CD4-positive, alpha-beta T cell treated with Interleukin-4 for 1 hour (primary cell): ENCODE data around the gene CSN1S1.
A peak's percentile ranks its signal among the peaks of the same experiment; 100 is the strongest.
"Not testable (repeated sequence)": the region's sequence is repeated elsewhere in the genome, so short reads cannot be mapped to it uniquely, and the experiment has no call there.

Experiments used
- DNase-seq, 2 donors: peaks; one replicate each; pipeline ENCODE4 v3.0.0-alpha.2; 2020 to 2022

CSN1S1 gene, protein sequence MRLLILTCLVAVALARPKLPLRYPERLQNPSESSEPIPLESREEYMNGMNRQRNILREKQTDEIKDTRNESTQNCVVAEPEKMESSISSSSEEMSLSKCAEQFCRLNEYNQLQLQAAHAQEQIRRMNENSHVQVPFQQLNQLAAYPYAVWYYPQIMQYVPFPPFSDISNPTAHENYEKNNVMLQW

DNA sequence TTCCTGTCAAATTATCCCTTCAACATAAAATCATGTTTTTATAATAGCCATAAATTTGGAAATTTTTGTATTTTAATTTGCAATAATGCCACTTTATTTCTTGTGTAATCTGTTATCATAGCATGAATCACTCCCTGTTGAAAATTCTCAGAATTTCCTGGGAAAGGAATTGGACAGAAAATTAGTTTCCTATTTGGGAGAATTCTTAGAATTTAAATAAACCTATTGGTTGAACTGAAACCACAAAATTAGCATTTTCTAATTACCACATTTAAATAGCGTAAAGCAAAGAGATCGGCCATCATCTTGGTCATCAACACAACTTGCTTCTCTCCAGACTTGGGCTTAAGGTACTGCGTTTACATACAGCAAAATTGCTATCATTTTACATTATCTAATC is at the start of gene CSN1S1:
TSS of gene CSN1S1 (plus strand) at position 301 of the 400 bp plus-strand sequence. CDS start 1,488 bp downstream, outside the sequence.
- DNase-seq = no peak

DNA sequence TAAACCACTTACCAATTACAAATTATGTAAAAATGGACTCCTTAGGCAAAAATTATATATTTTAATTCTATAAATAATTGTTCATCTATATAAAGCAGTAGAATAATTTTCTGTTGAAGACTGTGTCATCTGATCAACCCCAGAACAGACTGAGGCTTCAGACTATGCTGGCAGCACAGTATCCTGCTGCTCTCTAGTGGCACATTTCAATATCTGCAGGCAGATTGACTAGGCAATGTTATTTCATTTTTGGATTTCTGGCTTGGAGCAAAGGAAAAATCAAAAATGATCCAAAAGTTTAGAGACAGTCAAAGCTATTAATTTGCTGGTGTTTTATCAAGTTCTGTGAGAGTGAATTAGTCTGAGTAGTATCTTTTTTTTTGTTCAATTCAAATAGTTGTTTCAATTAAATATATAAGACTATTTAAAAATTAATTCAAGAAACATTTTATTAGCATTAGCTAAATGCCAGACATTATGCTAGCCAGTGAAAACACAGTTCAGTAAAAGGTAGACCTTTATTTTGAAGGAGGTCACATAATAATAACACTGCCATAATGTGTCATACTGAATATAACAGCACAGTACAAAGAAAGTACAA is 49.6 kb upstream of the CSN1S1 start:
- peak; percentile 23 to 35 for DNase-seq

DNA sequence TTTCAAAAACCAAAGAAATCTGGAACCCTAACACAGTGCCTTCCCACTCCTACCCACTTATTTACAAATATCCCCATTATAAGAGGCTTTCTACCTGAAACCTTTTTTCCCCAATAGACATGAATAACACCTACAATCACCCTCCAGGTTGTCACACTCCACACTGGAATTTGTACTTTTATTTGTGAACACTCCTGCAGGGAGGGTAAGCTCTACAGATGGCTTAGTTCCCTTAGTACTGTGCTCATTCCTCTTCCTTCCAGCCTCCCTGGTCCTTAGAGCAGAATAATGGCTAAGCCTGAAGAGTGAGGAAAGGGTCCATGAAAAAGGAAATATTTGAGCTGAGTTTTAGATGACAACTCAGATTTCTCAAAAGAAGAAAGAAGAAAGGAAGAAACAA is 48.7 kb upstream of the CSN1S1 start:
- no peak for DNase-seq

DNA sequence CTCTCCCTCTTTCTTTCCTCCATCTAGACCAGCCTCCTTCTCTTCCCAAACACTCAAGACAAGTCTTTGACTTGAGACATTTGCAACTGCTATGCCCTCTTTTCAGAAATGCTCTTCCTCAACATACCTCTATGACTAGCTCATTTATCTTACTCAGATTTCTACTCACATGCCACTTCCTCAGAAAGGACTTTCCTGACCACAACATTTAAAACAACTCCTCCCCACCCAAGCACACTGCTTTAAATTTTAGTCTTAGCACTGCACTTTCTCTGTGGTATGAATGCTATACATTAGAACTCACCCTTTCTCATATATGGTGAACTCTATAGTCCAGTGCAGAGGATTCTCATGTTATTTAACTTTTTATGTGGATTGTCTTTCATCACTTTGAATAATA is 42.5 kb upstream of the CSN1S1 start:
- DNase-seq = no peak

DNA sequence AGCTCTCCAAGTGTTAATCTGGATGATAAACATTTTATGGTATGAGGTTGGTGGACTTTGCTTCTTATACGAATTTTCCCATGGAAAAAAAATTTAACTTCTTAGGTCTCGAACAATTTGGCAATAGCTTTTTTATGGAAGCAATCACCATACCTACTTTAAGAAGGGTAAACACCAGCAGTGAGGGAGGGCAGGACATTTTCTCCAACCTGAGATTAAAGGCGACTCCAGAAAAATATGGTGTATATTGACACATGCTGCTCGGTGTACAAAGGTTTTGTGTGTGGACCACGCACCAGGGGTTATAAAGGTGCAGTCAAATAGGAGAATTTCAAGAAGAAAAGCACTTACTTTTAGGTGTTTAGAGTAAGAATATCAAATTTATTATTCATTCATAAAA is 36.7 kb upstream of the CSN1S1 start:
- DNase-seq = no peak

DNA sequence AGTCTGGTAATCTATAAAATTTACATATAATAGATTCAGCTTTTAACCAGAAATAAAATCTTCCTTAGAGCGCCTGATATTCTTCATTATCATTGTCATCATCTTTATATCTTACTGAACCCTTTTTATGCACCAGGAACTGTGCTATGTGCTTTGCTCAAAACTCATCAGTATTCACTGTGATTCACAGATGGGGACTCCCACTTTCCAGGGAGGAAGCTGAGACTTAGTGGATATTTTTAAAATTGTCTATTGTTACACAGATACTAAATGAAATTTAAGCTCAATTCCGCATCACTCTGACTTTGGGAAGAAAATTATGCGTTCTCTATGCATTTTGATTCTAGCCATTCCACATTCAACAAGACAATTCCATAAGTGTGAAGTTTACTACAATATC is 36.1 kb upstream of the CSN1S1 start:
- DNase-seq = no peak

DNA sequence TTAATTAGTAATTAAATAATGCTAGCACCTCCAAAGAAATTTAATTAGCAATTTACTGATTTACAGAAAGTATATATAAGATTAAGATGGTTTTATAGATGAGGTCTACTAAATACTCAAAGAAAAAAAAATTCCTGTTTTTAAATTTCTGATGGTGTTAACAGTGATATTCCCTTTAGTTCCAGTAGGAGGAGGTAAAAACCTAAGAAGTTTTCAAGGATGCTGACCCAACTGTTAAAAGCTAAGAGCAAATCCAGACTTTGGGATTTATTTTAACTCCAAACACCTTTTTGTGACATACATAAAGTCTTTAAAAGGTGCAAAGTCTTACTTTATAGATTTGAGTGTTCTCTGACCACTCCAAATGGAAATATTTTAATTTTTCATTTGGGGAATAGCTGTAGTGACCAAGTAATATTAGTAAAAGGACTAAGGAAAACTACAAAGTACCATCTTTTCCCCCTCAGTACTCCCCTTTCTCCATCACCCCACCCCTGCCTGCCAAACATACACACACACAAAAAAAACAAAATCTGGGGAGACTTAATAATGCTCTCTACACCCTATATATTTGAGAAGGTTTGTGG is 34.2 kb upstream of the CSN1S1 start:
- DNase-seq = no peak

DNA sequence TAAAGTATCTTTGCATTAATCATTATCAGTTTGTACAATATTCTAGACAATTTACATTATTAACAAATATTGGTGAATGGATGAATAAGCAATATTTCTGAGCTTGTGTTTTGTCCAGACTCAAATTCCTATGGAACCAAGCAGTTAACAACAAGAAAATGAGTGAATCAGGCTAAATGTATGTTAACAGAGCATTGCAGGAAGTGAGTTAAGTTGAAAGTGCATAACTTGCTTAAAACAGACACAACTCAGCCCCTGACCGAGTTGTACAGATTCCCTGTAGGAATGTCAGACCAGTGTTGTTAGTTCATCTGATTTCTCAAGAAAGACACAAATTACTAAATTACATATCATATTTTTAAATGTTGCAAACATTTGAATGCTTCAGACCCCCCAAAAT is 23.7 kb upstream of the CSN1S1 start:
- DNase-seq = no peak

DNA sequence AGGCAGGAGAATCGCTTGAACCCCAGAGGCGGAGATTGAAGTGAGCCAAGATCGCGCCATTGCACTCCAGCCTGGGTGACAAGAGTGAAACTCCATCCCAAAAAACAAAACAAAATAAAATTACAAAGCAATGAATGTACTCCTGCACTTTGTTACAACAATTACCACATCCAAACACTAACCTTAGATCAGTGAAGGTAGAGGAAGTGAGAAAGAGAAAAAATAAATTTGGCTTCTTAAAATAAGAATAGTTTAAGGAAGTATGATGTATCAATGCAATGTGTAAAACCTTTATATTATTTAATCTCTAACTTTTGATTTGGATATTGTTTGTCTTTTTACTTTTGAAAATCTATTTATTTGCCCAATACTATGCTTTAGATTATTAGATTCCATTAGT is 21.7 kb upstream of the CSN1S1 start:
- no peak for DNase-seq

DNA sequence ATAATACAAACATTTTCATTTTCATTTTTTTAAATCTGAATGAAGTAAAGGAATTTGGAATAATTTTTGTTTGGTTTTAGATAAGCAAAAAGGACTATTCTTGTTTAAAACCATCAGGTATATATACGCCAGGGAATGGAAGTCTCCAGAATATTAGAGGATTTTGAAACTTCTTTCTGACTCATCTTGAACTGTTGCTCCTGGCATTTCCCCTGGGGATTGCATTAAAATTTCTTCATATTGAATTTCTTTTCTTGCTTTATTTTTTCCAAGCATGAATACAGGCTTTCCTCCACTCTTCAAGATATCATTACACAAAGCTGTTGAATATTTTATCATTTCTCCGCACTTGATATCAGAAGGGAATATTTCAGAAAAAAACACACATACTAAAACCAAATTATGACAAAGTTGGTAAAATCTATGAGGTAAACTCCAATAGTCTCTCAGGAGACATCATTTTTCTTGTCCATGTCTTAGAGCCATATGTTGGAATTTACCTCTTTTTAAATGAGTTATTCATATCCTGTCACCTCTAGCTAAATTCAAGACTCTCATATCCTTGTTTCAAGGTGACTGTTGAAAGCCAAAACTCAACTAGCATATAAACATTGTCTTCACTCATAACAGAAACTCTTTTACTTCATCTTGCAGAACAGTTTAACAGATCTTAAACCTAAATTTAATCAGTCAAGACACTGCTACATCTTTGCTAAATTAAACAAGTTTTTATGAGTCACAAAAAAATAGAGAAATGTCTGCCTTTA is 20.7 kb upstream of the CSN1S1 start:
- no peak for DNase-seq

DNA sequence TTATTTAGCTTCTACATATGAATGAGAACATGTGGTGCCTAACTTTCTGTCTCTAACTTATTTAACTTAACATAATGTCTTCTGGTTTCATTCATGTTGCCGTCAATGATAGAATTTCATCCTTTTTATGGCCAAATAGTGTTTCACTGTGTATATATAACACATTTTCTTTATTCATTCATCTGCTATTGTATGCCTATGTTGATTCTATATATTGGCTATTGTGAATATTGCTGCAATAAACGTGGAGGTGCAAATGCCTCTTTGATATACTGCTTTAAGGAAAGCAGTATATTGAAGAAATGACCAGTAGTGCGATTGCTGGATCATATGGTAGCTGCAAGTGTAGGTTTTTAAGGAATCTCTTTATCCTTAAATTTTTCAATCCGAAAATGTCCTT is 10.0 kb upstream of the CSN1S1 start:
- no peak for DNase-seq

DNA sequence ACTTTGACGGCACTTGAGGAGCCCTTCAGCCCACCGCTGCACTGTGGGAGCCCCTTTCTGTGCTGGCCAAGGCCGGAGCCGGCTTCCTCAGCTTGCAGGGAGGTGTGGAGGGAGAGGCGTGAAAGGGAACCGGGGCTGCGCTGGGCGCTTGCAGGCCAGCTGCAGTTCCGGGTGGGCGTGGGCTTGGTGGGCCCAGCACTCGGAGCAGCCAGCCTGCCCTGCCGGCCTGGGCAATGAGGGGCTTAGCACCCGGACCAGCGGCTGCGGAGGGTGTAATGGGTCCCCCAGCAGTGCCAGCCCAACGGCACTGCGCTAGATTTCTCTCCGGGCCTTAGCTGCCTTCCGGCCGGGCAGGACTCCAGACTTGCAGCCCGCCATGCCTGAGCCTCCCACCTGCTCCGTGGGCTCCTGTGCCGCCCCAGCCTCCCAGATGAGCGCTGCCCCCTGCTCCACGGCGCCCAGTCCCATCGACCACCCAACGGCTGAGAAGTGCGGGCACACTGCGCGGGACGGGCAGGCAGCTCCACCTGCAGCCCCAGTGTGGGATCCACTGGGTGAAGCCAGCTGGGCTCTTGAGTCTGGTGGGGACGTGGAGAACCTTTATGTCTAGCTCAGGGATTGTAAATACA is 7.0 kb upstream of the CSN1S1 start:
- DNase-seq = not testable (repeated sequence)

DNA sequence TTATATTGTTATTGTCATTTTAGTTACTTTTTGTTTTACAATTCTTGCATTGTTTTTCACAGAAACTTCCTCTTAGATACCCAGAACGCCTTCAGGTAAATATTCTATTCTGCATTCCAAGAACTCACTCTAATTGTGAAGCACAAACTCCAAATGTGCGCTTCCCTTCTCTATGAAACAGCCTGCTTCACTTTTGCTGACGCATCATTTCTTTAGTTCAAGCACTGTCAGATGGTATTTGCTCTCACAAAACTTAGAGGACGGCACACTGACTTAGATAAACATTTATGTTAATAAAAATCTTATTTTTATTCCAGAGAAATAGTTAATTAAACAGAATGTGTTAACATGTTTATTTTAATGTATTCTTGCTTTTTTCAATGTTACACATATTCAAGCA is 3.3 kb downstream of the CSN1S1 start:
- no peak for DNase-seq

DNA sequence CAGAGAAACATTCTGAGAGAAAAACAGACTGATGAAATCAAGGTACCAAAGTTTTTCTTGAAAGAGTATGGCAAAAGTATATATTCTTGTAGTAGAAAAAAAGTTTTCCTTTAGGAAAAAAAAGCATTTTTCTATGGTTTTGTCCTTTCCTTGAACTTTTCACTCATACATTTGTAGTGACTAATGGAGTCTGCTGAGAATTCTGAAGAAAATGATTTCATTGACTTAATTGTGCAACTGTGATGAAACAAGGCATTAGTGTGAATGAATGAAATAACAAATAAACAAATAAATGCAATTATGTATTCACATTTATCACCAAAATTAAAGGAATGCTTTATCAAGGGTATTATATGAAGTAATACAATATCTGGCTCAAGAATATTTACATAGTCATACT is 5.7 kb downstream of the CSN1S1 start:
- no peak for DNase-seq

DNA sequence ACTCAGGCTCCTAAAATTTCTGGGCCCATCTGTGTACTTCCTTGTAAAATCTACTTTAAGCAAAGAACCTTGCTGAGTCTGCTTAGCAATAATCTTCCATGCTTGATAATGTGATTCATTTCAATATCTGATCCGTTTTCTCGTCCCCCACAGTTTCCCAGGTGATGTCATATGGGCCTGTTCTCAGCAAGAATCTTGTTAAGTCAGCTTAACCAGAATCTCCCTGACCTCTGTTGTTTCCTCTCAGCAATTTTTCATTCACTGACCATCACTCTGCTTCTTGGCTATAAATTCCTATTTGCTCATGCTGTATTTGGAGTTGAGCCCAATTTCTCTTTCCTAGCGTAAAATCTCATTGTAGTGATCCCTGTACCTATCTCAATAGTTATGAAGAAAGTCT is 20.7 kb downstream of the CSN1S1 start:
- no peak for DNase-seq

DNA sequence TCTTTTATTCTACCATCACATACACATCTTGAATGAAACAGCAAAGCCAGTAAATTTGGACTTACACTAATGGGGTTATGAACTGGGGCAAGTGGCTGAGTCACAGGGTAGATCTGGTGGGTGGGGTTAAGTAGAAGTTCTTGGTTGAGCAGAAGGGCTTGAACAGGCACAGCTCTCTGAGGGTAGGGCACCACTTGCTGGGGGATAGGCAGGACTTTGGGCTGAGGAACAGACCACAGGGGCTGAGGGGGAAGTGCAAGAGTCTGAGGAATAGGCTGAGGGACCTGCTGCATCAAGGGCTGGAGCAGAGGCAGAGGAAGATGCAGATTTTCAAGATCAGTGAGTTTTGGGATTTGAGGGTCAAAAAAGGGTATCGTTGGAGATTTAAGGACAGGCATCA is 26.3 kb downstream of the CSN1S1 start:
- no peak for DNase-seq

DNA sequence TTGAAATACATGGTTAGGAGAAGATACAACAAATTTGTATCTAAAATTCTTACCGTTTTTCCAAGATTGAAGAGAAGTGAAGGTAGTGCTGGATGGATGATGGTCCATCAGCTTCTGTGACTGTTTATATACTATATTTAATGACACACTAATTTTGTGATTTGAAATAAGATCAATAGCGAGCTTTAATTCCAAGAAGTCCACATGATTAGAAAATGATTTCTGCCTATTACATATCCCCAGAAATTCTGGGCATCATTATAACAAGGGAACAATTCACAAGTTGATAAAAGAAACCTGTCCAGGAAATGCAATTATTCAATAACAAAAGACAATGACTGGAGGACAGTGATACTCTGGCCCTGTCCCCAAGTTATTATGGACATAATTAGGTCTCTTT is 34.8 kb downstream of the CSN1S1 start, which contains the start of gene CSN2:
TSS of gene CSN2 (minus strand) at position 101 of the 400 bp plus-strand sequence. CDS start 4,733 bp downstream, outside the sequence.
- no peak for DNase-seq

DNA sequence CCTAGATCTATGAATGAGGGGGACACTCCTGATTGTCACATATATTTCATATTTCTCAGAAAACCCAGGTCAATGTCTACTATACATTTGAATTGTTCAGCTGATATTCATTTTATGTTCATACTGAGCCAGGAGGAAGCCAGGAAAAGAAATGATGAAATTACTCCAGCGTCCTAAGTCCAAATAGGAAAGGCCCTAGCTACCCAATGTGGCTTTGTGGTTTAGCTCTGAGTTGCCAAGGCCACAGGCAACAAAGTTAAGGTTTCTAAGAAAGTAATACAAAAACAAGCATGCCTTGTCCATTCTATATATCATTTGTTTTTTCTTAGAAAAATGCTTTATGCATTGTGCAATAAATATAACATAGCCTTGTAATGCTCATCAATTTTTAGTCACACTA is 39.2 kb downstream of the CSN1S1 start:
- no peak for DNase-seq

DNA sequence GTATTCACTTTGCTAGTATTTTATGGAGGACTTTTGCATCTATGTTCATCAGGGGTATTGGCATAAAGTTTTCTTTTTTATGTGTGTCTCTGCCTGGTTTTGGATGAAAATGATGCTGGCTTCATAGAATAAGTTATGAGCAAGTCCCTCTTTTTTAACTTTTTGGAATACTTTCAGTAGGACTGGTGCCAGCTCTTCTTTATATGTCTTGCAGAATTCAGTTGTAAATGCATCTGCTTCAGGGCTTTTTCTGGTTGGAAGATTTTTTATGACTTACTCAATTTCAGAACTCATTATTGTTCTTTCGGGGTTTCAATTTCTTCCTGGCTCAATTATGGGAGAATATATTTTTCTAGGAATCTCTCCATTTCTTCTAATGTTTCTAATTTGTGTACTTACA is 43.8 kb downstream of the CSN1S1 start:
- DNase-seq = no peak

DNA sequence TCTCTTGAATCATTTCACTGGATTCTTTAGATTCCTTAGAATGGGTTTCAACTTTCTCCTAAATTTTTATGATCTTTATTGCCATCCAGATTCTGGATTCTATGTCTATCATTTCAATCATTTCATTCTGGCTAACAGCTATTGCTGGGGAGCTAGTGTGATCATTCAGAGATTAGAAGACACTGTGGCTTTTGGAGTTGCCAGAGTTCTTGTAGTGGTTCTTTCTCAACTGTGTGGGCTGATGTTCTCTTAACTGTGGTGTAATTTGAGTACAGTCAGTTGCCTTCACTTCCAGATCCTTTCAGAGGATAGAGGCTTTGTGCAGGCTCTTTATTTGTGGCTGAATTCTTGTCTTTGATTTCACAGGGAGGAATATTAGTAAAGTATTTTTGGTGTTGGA is 46.7 kb downstream of the CSN1S1 start:
- DNase-seq = no peak

DNA sequence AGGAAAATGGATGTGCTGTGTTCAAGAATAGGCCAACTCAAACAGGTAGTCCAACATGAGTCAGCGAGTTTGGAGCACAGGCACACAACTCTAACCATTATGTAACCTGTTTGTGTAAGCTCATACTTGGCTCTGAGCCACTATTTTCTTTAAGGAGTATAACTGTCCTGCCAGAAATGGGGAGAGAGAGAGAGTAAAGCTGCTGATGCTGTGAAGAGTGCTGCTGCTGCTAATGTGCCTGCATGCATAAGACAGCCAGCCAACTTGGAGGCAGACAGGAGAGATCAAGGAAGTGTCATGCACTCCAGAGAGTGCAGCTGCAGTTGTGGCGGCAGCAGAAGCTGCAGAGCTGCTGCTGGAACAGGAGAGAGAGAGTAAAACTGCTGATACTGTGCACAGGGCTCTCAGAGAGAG is 53.2 kb downstream of the CSN1S1 start:
- no peak for DNase-seq

DNA sequence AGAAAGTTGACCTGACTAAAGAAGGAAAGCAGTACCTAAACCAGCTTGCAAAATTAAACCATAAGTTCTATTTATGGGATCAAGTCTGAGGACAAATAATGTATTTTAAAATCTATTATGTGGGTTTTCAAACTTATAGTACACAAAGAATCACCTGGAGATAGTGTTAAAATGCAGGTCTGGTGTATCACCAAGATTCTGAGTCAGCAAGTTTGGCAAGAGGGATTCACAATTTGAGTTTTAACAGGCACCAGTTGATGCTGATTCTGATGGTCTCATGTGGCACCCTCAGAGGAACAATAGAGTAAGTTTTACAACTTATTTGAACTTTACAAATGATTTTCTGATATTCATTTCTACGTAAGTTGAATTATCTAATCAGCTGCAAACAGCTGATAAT is 55.8 kb downstream of the CSN1S1 start:
- DNase-seq = no peak

DNA sequence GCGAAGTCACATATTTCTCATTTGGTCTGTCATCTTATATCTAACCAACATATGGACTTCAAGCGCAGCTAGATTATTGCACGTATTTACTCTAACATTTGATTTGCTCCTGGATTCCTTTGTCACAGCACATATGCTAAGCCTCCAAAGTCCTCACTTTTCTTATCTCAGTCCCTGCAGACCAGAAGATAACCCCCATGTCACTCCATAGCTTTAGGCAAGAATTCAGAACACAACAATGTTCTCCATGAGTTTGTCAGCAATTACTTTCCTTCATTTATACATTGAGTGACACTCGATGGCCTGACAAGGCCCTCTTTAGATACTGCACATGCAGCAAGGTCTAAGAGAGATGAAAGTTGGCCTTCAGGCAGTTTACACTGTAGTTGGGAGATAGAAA is 60.1 kb downstream of the CSN1S1 start:
- DNase-seq = no peak
